HG03196 (cell line): ENCODE results near the gene RILPL2.
"Not testable (repeated sequence)": the region's sequence is repeated elsewhere in the genome, so short reads cannot be mapped to it uniquely, and the experiment has no call there.

ENCODE experiments used
- ATAC-seq: cut with Tn5 transposase; IDR thresholded peaks from one replicate; pipeline ENCODE4 v1.9.1; 2021; ENCODE audit not compliant: unreplicated experiment

The RILPL2 gene, protein sequence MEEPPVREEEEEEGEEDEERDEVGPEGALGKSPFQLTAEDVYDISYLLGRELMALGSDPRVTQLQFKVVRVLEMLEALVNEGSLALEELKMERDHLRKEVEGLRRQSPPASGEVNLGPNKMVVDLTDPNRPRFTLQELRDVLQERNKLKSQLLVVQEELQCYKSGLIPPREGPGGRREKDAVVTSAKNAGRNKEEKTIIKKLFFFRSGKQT

DNA sequence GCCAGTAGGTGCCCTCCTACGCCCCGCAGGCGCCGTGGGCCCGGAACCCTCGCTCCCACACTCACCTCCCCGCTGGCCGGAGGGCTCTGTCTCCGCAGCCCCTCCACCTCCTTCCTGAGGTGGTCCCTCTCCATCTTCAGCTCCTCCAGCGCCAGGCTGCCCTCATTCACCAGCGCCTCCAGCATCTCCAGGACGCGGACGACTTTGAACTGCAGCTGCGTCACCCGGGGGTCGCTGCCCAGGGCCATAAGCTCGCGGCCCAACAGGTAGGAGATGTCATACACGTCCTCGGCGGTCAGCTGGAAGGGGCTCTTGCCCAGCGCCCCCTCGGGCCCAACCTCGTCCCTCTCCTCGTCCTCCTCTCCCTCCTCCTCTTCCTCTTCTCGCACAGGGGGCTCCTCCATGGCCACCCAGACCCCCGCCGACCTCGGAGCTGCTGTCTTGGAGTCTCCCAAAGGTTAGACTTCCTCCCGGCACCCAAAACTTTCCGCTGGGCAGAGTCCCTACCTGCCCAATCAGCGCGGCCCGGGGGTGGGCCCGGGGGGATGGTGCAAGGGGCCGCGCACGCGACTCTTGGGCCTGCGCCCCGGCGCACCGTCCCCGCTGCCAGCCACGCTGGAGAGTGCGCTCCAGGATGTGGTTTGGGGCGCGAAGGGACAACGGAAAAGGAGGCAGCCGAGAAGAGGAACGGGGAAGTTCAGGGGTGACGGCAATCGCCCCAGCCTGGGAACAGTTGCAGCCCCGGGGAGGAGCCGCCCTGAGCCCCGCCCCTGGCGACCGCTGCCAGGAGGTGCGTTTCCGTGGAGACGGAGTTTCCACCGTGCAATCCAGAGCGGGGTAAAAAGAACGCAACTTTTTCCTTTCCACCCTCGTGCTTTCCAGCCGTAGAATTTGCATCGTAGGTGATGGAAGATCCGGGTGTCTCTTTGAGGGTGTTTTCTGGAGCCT, at the start of gene RILPL2:
Gene RILPL2, minus strand, starts transcription at position 668 of the 948 bp plus-strand sequence. Its CDS starts 264 bp downstream, at position 404.
- ATAC-seq = peak; percentile 82

DNA sequence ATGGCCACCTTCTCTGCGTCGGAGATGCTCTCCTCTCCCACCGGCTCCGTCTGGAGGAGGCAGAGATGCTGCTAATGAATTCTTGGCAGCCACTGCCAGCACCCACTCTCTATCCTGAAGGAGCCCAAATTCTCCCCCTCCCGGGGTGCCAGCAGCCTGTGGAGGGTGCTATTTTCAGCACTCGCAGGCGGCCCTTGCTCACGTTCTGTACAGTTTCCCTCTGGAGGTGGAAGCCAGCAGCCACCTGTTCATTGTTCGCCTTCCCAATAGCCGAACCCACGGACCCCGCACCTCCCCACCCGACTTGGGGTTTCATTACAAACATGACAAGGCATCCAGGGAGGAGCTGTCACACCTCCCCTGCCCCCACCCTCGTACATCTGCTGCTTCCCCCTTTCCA, 49.3 kb upstream of the RILPL2 start:
- no peak for ATAC-seq

DNA sequence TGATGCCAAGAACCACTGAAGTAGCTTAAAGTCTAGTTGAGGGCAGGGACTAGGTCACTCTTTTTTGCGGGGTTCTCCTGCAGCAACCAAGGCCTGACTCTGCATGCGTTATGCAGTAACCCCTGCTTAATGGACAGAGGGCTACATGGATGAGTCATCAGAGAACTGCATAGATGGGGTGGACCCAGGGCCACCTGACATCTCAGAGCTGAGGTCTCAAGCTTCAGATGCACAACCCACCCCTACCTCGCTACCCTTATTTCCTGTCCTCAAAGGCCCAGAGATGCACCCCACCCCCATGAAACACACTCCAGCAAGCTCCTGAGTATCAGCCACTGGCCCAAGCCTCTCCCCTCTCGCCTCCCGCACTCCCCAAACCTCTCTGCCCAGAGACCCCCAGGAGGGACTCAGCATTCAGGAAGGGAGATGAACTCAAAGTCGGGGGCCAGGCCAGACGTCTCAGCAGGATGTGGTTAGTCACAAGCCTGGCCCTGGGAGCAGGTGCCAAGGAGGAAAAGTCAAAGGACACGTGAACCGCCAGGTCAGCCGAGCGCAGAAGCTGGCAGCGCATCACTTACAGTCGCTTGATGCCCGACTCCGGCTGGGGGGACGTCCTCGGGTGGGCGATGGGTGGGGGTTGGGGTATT, 47.2 kb upstream of the RILPL2 start:
- no peak for ATAC-seq

DNA sequence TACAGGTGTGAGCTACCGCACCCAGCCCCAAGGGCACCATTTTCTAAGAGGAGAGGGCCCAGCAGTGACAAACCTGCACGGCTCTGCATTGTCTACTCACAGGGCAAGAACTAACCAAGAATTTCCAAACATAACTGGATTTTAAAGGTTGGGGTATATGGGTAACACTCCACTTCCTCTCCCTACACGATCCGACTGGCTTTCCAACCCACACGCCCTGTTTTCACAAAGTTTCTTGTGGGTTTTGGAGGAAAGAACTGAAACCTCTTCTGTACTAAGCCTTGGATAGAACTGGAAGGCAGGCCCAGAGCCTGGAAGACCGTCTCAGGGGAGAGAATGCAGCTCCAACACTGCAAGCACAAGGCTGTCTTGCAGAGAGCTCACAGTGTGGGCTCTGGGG, 46.4 kb upstream of the RILPL2 start:
- no peak for ATAC-seq

DNA sequence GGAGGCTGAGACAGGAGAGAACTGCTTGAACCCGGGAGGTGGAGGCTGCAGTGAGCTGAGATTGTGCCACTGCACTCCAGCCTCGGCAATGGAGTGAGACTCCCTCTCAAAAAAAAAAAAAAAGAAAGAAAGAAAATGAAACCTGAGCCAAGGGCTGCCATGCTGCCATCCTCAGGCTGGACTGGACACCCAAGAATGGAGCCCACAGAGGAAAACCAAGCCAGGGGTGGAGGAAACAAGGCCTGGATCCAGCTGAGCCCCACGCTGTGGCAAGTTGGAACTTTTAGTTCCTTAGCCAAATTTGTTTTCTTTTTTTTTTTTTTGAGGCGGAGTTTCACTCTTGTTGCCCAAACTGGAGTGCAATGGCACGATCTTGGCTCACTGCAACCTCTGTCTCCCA, 44.8 kb upstream of the RILPL2 start:
- ATAC-seq = not testable (repeated sequence)

DNA sequence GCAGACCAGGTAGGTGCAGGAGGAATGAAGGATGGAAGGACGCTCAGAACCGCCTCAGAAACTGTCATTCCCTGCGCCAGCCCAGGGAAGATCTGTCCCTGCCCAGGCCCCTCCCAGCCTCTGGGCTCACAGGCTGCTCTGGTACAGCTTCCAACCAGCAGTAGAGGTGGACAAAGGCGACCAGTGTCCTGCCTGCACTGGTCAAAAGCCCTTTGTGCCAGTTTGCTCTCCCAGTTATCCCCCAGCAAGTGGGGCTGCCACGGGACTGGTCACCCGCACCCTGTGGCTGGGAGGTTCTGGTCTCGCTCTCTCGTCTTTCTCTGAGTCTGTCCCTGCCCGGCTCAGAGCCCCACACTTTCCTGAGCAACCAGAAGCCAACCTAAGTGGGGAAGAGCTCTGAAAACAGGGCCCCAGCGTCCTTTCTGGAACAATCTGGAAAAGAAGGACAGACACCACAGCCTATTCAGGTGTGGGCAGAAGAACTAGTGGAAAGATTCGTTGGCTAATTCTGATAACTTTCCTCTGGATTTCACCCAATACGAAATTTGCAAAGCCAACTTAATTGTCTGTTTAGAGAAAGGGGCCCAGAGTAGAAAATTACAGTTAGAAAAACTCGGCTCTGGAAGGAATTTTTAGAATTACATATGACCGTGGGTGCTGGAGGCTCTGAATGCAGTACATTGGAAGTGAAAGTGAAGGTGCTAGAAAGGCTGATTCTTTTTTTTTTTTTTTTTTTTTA, 43.1 kb upstream of the RILPL2 start:
- ATAC-seq = no peak

DNA sequence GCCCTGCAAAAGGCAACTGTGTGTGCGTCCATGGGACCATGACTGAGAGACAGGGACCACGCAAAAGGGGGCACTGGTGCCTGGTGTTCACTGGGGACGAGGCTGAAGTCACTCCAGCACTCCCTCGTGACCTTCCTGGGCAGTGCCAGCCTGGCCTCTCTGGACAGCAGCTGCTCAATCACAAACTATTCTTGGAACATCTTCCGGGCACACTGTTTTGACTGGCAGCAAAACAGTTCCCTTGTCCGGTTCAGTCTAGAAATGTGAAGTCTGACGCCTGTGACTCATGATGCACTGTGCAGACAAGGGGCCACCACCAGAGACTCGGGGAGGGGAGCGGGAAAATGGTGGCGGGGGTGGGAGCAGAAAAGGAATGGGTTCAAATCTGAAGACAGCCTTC, 42.3 kb upstream of the RILPL2 start:
- no peak for ATAC-seq

DNA sequence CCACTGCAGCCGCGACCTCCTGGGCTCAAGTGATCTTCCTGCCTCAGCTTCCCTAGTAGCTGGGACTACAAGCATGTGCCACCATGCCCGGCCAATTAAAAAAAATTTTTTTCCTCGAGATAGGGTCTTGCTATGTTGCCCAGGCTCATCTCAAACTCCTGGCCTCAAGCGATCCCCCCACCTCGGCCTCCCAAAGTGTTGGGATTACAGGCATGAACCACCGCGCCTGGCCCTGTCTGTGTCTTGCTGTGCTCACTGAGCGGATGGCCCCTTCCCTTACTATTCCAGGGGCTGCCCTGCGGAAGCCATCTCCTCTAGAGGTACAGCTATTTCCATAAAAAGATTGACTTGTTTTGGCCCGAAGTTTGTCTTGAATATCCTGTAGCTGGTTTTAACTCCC, 41.6 kb upstream of the RILPL2 start:
- ATAC-seq = no peak

DNA sequence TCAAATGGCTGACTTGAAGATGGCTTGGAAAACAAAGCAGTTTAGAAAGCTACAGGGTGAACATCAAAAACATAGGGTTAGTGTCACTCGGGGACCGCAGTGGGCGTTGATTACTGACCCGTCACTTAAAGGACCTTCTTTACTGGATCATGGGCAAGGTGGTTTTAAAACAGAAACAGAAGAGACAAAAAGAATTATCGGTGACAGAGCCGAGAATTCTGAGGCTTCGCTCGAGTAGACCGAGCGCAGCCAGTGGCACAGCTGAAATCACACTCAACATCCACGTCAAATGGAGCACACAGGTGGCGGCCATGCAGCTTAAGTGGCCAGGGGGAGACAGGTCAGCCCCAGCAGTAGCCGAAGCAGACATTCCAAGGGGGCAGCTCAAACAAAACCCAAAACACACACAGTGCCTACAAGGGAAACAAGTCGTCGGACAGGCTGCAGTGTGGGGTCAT, 38.8 kb upstream of the RILPL2 start:
- ATAC-seq = no peak

DNA sequence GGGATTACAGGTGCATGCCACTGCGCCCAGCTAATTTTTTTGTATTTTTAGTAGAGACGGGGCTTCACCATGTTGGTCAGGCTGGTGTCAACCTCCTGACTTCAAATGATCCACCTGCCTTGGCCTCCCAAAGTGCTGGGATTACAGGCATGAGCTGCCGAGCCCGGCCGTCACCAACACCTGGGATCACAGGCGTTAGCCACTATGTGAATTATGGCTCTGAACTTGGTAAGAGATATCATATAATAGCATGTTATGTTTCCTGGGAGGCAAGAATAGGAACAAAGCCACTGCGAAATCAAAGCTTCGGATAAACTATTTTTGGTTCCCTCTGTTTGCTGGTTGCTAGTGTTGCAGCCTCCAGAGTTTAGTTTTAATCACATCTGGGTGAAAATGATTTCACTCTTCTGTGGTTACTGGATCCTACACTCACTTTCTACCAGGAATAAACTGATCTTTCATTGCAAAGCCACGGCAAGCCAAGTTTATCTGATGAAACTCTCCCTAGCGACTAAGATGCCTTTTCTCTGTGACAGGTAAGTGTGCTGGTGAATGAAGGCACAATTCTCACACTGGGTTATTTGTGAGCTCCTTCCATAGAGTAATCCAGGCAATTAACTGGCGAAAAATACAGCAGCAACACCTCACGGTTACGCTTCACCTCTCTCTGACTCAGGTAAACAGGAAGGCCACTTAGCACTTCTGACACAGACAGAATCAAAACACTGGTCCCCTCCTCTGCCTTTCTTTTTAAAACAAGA, 38.2 kb upstream of the RILPL2 start:
- ATAC-seq = no peak

DNA sequence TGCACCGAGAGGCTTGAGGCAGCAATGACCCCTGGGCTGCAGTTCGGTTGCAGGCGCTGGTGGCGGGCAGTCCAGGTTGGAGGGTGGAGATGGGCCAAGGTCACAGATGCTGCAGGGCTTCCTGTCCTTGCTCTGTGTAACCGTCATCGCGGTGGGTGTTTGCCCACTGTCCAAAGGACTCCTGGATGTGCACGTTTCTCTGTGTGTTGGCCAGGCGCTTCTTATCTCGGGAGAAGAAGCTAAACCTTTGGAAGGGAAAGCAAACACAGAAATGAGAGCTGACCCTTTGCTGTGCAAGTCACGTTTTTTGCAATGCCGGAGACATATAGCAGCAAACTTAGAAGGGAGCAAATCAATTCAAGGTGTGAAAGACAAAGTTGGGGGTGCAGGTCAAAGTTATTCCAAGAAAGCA, 36.0 kb upstream of the RILPL2 start:
- no peak for ATAC-seq

DNA sequence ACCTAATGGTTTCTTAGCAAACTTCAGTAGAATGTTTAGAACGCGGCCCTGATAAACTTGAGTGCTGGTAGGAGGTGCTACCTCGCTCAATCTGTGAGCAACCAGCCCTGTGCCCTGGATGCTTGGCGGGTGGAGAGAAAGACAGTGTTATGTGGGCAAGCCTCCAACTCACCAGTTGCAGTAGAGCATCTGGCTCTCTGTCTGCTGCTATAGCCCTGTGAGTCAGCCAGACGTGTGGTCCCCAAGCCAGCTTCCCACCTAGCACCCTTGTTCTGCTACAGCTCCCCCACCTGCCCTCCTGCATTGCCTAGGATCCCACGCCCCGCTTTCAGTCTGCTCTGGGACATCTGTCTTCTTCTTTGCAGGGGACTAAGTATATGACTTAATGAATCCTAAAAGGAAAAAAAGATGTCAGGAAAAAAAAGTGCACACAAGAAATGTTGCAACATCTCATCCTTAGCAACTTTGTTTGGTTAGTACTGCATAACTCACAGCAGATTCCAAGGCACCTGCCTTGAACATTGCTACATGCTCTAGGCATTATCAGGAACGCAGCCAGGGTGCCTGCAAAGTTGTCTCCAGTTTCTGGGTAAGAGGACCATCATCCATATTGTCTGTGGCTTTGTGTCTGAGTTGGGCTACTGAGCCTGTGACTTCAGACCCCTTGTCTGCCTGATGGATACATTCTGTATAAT, 35.0 kb upstream of the RILPL2 start:
- no peak for ATAC-seq

DNA sequence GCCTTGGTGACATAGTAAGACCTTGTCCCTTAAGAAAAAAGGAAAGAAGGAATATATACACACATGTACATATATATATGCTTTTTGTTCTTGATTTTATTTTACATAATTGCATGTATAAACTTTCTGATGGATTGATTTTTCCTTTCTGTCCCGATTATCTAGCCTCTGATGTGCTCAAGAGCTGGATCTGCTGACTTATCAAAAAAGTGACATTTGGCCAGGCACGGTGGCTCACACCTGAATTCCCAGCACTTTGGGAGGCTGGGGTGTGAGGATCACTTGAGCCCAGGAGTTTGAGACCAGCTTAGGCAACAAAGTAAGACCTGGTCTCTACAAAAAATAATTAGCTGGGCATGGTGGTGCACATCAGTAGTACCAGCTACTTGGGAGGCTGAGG, 33.5 kb upstream of the RILPL2 start:
- ATAC-seq = no peak

DNA sequence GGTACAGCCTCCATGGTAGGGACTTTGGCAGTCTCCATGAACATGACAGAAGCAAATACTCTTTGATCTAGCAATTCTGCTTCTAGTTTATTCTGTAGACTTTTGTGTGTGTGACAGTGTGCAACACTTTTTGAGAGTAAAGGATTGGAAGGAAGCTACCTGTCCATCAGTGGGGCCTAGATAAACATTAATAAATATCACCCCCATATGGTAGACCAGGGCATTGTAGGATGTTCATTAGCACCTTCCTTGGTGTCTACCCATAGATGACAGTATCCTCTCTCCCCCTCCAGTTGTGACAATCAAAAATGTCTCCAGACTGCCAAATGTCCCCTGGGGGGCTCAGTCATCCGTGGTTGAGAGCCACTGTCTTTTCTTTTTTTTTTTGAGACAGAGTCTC, 32.3 kb upstream of the RILPL2 start:
- ATAC-seq = peak; percentile 66

DNA sequence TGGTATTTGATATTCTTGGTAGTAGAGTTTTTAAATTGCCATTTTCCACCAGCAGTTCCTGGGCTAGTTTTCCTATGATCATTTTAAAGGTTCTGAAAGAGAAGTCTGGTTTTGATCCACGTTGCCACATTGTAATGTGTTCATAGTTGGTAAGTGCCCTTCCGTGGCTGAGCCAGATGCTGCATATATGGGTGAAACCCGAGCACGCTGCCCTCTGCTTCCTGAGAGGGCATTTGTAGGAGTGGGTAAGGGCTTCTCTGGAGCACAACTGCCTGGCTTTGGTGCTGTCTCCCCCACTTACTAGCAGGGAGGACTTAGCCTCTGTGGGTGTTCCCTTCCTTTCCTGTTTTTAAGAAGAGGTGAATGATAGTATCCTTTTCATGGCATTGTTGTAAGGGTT, 28.6 kb upstream of the RILPL2 start:
- ATAC-seq = no peak

DNA sequence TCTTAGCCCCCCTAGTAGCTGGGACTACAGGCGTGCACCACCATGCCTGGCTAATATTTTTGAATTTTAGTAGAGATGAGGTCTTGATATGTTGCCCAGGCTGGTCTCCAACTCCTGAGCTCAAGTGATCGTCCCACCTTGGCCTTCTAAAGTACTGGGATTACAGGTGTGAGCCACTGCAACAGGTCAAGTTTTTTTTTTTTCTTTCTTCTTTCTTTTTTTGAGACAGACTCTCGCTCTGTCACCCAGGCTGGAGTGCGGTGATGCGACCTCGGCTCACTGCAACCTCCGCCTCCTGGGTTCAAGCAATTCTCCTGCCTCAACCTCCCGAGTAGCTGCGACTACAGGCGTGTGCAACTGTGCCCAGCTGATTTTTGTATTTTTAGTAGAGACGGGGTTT, 26.7 kb upstream of the RILPL2 start:
- not testable (repeated sequence) for ATAC-seq

DNA sequence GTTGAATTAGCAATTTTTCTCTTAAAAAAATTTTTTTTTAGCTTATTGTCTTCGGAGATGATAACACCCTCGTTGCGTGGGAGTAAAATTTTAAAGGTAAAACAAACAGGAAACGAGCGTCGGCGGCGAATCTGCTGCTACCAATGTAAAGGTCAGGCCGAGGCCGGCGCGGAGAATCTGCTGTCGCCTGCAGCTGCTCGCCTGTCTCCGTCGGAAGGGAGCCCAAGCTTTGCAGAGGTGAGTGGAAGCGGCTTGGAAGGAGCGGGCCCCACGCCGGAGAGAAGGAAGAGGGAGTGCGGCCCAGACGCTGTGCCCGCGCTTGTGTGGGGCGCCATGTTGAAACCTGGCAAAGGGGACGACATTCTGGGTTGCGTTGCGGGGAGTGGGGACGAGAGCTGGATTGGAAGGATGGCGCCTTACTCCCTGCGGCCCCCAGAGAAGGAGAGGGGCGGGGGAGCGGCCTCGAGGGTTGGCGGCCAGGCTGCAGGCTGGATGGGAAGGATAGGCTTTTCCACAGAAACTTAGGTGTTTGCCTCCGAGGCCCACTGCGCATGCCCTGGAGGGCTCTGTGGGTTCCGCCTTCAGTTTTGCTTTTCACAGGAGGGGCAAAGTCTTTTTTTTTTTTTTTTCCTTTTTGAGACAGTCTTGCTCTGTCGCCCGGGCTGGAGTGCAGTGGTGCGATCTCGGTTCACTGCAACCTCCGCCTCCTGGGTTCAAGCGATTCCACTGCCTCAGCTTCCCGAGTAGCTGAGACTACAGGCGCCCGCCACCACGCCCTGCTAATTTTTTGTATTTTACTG, 21.7 kb upstream of the RILPL2 start, which contains the start of gene SNRNP35:
Gene SNRNP35, plus strand, starts transcription at position 160 of the 800 bp plus-strand sequence. CDS start 7,402 bp downstream, outside the sequence.
- peak; percentile 52 for ATAC-seq

DNA sequence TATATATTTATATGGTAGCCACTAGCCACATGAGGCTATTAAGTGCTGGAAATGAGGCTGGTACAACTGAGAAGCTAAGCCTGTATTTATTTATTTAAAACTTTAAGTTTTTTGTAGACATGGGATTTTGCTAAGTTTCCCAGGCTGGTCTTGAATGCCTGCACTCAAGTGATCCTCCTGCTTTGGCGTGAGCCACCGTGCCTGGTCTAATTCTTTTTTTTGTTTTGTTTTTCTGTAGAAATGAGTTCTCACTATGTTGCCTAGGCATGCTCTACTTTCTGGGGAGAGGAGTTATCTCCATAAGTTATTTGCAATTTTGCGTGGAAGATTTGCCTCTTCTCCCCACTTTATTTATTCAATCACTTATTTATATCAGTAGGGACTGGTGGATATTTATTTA, 16.7 kb upstream of the RILPL2 start:
- ATAC-seq = no peak

DNA sequence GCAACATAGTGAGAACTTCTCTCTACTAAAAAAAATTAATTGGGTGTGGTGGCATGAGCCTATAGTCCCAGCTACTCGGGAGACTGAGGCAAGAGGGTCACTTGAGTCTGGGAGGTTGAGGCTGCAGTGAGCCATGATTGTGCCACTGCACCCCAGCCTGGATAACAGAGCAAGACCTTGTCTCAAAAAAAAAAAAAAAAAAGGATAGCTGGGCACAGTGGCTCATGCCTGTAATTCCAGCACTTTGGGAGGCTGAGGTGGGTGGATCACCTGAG, 15.7 kb upstream of the RILPL2 start:
- ATAC-seq = not testable (repeated sequence)
